HEK293 (cell line): ENCODE results near the gene EHMT1.

Source experiments
- CTCF ChIP-seq: fragments of 450-650 bp; formaldehyde crosslinking; IDR thresholded peaks from 2 replicates; pipeline ENCODE4 v1.5.1; 2016; ENCODE audit warnings: missing biosample characterization, missing genetic modification characterization
- MZF1 ChIP-seq: fragments of 450-650 bp; formaldehyde crosslinking; IDR thresholded peaks from 2 replicates; pipeline ENCODE4 v1.5.1; 2017; ENCODE audit warnings: missing biosample characterization, missing genetic modification characterization, borderline replicate concordance

- TF ChIP-seq CTCF (tag by site-specific recombination) (peak; percentile 61; the same call in 1 of the 2 replicates), MZF1 (no peak)
Measured at GRCh38 chr9:137672907-137673791, 54.3 kb downstream of the EHMT1 start.
